Fibroblast of skin of left biceps (primary cell): ENCODE measurements around the gene SUFU.
A peak's percentile ranks its signal among the peaks of the same experiment; 100 is the strongest.

ENCODE experiments used
- DNase-seq, 2 experiments: peaks; one replicate each; pipeline ENCODE4 v3.0.0-alpha.2; 2013; ENCODE audit warnings: low read depth in 2 of 2

Gene SUFU

DNA sequence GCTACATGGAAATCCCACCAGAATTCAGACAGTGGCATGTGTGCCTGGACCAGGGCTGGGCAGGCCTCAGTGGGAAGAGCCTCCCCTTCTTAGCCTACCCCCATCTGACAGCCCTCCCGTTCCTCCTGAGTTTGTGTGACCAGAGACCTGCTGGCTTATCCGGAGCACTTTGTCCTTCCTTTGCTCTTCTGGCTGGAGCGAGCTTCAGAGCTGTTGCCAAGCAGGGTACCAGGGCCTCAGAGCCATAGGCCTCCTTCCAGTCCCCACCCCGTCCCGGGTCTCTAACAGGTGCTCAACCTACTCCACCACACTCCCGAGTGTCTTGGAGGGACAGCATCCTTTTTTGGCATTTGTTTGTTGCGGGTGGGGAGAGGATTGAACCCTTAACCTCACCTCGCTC, 114.0 kb downstream of the SUFU start:
- no peak for DNase-seq

DNA sequence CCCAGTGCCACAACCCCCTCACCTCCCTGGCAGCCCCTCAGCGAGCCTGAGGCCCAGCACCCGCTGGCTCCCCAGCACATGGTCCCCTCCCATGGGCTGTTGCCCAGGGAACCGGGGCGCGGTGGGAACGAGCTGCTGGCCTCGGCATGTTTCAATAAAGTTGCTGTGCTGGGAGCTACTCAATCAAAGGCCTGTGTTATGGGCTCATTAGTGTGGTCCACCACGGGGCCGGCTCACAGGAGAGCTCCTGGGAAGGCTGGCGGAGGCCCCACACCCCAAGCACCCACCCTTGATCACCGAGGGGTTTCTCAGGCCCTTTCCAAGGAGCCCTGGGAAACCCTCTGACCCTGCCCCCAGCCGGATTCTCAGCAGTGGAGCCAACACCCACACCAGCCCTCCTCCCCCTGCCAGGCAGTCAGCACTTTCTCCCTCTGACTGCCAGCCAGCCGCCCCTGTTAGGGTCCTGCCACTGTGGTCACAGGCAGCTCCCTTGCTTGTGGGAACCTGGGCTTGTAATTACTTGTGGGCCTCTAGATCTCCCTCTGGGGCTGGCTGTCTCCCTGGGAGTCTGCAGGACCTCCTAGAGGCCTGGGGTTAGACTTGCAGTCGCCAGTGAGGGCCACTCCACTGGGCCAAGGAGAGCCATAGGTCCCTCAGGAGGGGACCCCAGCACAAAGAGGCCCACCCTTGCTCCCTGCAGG, 115.7 kb downstream of the SUFU start:
- no peak for DNase-seq

DNA sequence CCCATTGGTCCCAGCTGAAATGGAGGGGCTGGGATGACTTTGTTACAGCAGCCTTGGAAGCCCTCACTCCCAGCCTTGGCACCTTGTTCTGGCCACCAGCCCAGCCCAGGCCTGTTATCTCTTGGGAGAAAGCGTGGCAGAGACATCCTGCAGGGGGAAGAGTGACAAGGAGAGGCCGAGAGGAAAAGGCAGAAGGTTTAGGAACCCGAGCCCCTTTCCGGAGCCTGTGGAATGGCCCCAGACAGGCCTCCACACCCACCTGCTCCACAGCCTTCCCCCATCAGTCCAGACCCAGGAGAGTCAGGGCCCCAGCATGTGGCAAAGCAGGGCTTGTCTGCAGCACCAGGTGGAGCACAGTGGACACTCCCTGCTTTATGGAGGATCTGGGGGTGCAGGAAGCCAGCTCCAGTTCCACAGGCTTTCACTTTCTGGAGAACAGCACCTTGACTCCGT, 116.4 kb downstream of the SUFU start:
- DNase-seq: no peak

- no peak for DNase-seq
Measured at GRCh38 chr10:102620591-102621442, 117.0 kb downstream of the SUFU start.

DNA sequence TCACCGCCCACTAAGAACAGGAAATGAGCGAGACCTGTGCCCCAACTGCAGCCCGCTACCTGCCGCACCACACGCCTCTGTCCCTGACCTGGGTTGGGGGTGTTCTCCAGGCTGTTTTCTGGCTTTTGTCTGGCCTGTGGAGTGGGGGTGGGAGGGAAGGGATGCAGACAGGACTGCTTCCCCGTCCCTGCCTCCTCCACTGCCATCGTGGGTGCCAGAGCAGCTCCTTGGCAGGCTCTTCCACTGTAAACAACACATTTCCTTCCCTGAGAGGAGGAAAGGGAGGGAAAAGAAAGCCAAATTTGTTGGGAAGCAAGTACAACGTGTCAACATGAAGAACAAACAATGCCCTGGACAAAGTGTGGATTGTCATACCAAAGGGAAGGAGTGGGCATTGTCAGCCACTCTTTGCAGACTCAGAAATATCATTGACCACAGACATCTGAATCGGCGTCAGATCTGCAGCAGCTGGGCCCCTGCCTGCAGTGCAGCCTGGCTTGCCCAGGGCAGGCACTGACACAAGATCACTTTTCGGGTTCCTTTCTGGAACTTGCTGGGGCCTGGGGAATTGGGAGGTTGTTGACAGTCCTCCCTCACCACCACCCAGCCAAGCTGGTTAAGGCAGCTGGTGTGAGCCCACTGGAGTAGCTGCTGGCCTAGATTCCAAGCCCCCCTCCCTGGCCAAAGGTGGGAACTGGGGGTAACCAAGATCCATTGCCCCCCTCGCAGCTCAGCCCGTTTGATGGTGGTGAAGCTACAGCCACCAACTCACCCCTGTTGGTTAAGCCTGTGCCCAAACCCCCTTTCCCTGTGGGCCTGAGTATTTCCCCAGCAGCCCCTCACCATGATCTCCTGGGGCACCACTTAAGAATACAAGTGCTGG, 117.9 kb downstream of the SUFU start:
- DNase-seq: no peak

DNA sequence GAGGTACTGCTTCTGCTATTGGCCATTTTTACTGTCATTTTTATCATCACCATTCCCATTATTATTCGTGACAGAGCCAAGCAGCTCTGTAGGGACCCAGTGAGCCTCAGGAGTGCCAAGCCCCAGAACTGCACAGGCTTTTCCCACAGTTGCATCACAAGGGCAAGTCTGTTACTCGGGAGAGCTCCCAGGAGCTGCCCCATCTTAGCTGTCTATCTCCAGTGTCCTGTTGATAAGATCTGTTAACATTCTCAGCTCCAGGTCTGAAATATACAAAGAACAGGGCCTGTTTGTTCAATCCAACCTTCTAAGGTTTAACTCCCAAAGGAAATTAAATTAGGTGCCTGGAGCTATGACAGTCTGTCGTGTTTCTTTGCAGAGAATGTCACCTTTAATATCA, 120.3 kb downstream of the SUFU start:
- no peak for DNase-seq

DNA sequence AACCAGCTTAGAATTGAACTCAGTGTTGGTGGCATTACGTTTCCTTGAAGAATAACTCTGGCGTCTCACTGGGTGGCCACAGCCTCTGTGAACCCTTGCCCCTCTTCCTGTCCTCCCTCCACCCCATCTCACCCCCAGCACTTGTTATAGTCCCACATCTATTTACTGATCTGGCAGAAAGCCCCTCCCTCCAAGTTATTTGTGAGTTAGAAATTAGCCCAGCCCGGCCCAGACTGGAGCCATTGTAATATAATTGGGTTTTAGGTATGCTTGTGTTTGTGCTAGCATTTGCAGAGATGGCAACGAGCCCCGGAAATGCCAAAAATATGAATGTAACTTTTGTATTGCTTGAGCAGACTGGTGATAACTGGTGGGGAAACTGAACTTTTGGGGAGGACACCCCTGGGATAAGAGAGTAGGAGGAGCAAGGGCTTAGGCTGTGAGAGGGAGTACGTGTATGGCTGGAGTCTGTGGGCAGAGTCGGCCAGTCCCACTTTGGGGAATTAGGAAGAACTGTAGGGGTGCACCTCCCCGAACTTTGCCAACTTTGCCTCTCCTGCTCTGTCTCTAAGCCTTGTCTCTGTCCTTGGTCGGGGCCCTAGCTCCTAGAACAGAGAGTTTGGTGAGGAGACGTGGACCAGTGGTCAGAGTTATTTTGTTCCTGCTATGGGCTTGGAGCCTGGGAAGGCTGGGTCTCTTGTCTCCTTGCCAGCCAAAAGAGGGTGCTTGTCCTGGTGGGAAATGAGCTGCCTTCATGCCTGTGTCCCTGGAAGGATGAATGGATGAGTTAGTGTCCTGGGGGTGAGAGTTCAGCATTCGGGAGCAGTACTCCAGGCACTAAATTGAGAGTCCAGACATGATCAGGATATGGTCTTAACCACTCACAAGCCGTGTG, 121.2 kb downstream of the SUFU start:
- DNase-seq: no peak

GRCh38 chr10:102626026-102626685, 122.4 kb downstream of the SUFU start:
- DNase-seq: no peak

GRCh38 chr10:102627291-102627735, 123.5 kb downstream of the SUFU start:
- DNase-seq: no peak

GRCh38 chr10:102627736-102628293, 124.0 kb downstream of the SUFU start:
- DNase-seq: no peak

GRCh38 chr10:102628451-102628911, 124.7 kb downstream of the SUFU start:
- DNase-seq: no peak

GRCh38 chr10:102629661-102630614, 126.2 kb downstream of the SUFU start:
- DNase-seq: peak; percentile 58 to 66

GRCh38 chr10:102630663-102631062, 126.9 kb downstream of the SUFU start:
- no peak for DNase-seq

GRCh38 chr10:102631525-102632393, 128.0 kb downstream of the SUFU start:
- no peak for DNase-seq

- DNase-seq: no peak
Measured at GRCh38 chr10:102632394-102633111, 128.8 kb downstream of the SUFU start.

DNA sequence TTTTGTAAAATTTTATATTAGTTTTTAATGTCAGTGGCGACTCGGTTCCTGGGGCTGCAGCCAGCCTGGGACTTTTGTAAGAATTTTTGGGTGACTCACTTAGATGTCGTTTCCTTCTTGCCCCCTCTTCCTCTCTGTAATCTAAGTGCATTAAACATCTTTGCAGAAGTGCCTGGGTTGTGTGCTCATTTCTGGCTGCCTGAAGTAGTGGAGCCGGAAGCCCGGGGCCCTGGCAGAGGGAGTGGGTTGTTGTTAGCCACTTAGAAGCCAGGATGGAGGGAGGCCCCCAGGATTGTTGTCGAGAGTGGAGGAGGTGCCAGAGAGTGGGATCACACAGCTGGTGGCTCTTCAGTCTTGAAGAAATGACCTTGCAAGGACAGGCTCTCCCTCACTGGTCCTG, 129.5 kb downstream of the SUFU start:
- DNase-seq: no peak

DNA sequence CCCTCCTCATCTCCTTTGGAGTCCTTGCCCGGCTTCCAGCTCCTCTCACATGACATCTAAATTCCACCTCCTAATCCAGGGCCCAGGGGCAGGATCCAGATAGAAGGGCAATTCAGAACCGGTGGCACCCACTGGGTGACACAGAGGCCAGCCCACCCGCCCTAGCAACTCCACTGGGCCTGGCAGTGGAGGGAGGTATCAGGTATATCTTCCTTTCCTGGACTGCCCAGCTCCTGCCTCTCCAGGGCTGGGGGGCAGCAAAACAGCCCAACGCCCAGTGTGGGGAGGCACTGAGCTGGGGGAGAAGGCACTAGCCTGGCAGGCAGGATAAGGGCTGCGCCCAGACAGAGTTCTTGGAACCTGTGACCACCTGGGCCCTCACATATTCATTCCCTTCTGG, 130.1 kb downstream of the SUFU start:
- no peak for DNase-seq
